Liver (tissue), 9 donors: ENCODE measurements around the gene FN1. TPM values are rescaled to one million over a fixed set of nuclear protein-coding genes. Genes with fewer than 3 reads are reported as not detected.

Source experiments
- DNase-seq: peaks from one replicate; pipeline ENCODE4 v3.0.0-alpha.2; 2017; ENCODE audit warnings: low spot score
- H3K27ac ChIP-seq, 2 donors: one replicate each; pipeline ENCODE4 v1.7.0; 2013; ENCODE audit warnings: inconsistent platforms in 2 of 2, low read length in 2 of 2, control low read depth in 1 of 2, low read depth in 1 of 2, mild to moderate bottlenecking in 1 of 2
- H3K27me3 ChIP-seq, 4 donors: one replicate each; pipeline versions ENCODE4 v1.6.1 to v1.7.0; 2013; ENCODE audit warnings: low read length in 3 of 4, inconsistent platforms in 1 of 4, mild to moderate bottlenecking in 1 of 4, moderate library complexity in 1 of 4; ENCODE audit not compliant: control insufficient read depth in 4 of 4, insufficient read depth in 4 of 4
- H3K36me3 ChIP-seq, 4 donors: one replicate each; pipeline versions ENCODE4 v1.6.1 to v1.7.0; 2013; ENCODE audit warnings: low read length in 3 of 4, mild to moderate bottlenecking in 3 of 4, low read depth in 1 of 4, moderate library complexity in 1 of 4; ENCODE audit not compliant: control insufficient read depth in 4 of 4, insufficient read depth in 3 of 4
- H3K4me1 ChIP-seq, 4 donors: one replicate each; pipeline versions ENCODE4 v1.6.1 to v1.7.0; 2013; ENCODE audit warnings: low read length in 3 of 4, mild to moderate bottlenecking in 3 of 4, moderate library complexity in 1 of 4; ENCODE audit not compliant: control insufficient read depth in 4 of 4, insufficient read depth in 4 of 4
- H3K4me3 ChIP-seq, 3 donors: one replicate each; pipeline versions ENCODE4 v1.6.1 to v1.7.0; 2013; ENCODE audit warnings: low read length in 3 of 3, control low read depth in 1 of 3, low read depth in 1 of 3, mild to moderate bottlenecking in 1 of 3
- H3K9ac ChIP-seq, 2 donors: one replicate each; pipeline ENCODE4 v1.7.0; 2013; ENCODE audit warnings: low read length in 2 of 2, mild to moderate bottlenecking in 2 of 2, moderate library complexity in 2 of 2, control low read depth in 1 of 2, low read depth in 1 of 2
- H3K9me3 ChIP-seq, 4 donors: one replicate each; pipeline versions ENCODE4 v1.6.1 to v1.7.0; 2013; ENCODE audit warnings: low read length in 3 of 4; ENCODE audit not compliant: control insufficient read depth in 4 of 4
- ATF3 ChIP-seq: IDR thresholded peaks from 2 replicates; pipeline ENCODE4 v1.6.1; 2016; ENCODE audit warnings: antibody characterized with exemption
- EGR1 ChIP-seq, 2 donors: IDR thresholded peaks; 2 replicates each; pipeline ENCODE4 v1.6.1; 2016 to 2018; ENCODE audit warnings: antibody characterized with exemption in 2 of 2, low read depth in 2 of 2
- FOXA1 ChIP-seq: IDR thresholded peaks from 2 replicates; pipeline ENCODE4 v1.6.1; 2016; ENCODE audit warnings: antibody characterized with exemption
- FOXA2 ChIP-seq: IDR thresholded peaks from 2 replicates; pipeline ENCODE4 v1.6.1; 2016; ENCODE audit warnings: antibody characterized with exemption
- HNF4A ChIP-seq, 2 donors: conservative IDR thresholded peaks; 2 replicates each; pipeline ENCODE4 v1.6.1; 2016; ENCODE audit warnings: antibody characterized with exemption in 2 of 2, mild to moderate bottlenecking in 2 of 2
- HNF4G ChIP-seq: IDR thresholded peaks from 2 replicates; pipeline ENCODE4 v1.6.1; 2016; ENCODE audit warnings: antibody characterized with exemption
- MAX ChIP-seq: IDR thresholded peaks from 2 replicates; pipeline ENCODE4 v1.6.1; 2016; ENCODE audit warnings: antibody characterized with exemption
- NR2F2 ChIP-seq: IDR thresholded peaks from 2 replicates; pipeline ENCODE4 v1.6.1; 2016; ENCODE audit warnings: antibody characterized with exemption
- RAD21 ChIP-seq, 2 donors: IDR thresholded peaks; 2 replicates each; pipeline ENCODE4 v1.6.1; 2016; ENCODE audit warnings: antibody characterized with exemption in 2 of 2, mild to moderate bottlenecking in 2 of 2
- REST ChIP-seq: IDR thresholded peaks from 2 replicates; pipeline ENCODE4 v1.6.1; 2016; ENCODE audit warnings: antibody characterized with exemption, mild to moderate bottlenecking
- RXRA ChIP-seq, 2 donors: IDR thresholded peaks; 2 replicates each; pipeline ENCODE4 v1.6.1; 2017 to 2018; ENCODE audit warnings: antibody characterized with exemption in 2 of 2, mild to moderate bottlenecking in 1 of 2
- SP1 ChIP-seq: IDR thresholded peaks from 2 replicates; pipeline ENCODE4 v1.6.1; 2018; ENCODE audit warnings: antibody characterized with exemption, mild to moderate bottlenecking
- TAF1 ChIP-seq: conservative IDR thresholded peaks from 2 replicates; pipeline ENCODE4 v1.6.1; 2016; ENCODE audit warnings: antibody characterized with exemption, mild to moderate bottlenecking
- WGBS: extraction: QIAGEN DNeasy Blood & Tissue Kit; methylation state at CpG from one replicate; pipeline ENCODE4 v1.1.7; 2013; 5-methylcytosine and 5-hydroxymethylcytosine counted together
- polyA plus RNA-seq, 2 donors: library from polyadenylated mRNA; stranded (reverse) in 1 of 2; unstranded in 1 of 2; fragments of 200-250 nt in 1 of 2; fragments of >200 nt in 1 of 2; fragmentation: Nextera tagmentation in 1 of 2; extraction: Ambion mirVana in 1 of 2; gene quantifications; one replicate each; pipeline versions ENCODE4 v1.2.1 to v1.2.3, GENCODE V29; 2013 to 2015
- total RNA-seq, 2 donors: library from RNA; depleted of rRNA; stranded (reverse); fragments of >200 nt; gene quantifications; one replicate each; pipeline ENCODE4 v1.2.3, GENCODE V29; 2014
- TF ChIP-seq, protein P1 (sequence below): IDR thresholded peaks from 2 replicates; pipeline ENCODE4 v1.6.1; 2016; ENCODE audit warnings: antibody characterized with exemption
- donor health status: healthy.
- donor health status: healthy.
- donor health status: healthy.
- donor health status: healthy.
- donor health status: healthy.

FN1 gene
- total and polyA plus RNA-seq, 4 donors: 545 to 1,402 (median 837) TPM

DNA sequence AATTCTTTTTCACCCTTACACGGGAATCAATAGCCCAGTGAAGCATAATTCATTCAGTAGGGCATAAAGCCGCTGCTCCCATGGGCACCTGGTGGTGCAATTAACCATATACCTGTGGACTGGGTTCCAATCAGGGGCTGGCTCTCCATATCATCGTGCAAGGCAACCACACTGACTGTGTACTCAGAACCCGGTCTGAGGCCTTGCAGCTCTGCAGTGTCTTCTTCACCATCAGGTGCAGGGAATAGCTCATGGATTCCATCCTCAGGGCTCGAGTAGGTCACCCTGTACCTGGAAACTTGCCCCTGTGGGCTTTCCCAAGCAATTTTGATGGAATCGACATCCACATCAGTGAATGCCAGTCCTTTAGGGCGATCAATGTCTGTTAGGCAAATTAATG is 55.2 kb downstream of the FN1 start (continued):
- TF ChIP-seq FOXA1 (no peak), HNF4G (no peak), EGR1 (IDR thresholded peaks at IDR 0.05; ENCODE audit: low read depth in 2 of 2) (no peak)
- TF ChIP-seq, protein P1, sequence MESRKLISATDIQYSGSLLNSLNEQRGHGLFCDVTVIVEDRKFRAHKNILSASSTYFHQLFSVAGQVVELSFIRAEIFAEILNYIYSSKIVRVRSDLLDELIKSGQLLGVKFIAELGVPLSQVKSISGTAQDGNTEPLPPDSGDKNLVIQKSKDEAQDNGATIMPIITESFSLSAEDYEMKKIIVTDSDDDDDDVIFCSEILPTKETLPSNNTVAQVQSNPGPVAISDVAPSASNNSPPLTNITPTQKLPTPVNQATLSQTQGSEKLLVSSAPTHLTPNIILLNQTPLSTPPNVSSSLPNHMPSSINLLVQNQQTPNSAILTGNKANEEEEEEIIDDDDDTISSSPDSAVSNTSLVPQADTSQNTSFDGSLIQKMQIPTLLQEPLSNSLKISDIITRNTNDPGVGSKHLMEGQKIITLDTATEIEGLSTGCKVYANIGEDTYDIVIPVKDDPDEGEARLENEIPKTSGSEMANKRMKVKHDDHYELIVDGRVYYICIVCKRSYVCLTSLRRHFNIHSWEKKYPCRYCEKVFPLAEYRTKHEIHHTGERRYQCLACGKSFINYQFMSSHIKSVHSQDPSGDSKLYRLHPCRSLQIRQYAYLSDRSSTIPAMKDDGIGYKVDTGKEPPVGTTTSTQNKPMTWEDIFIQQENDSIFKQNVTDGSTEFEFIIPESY: no peak

DNA sequence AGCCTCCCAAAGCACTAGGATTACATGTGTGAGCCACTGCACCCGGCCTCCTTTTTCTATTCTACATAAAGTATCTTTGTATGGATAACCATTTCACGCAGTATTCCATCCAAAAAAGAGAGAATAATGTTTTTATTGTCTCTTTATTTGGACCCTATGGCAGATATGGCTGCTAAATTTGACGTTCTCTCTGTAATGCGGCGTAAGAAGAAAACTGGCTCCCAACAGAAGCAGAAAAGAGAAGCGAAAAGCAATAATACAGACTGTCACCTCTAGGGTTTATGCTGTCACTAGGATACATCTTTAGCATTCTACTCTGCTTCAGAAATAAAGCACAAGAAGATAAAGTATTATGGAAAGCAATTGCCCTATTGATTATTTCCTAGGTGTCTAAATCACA is 55.9 kb downstream of the FN1 start:
- H3K9ac ChIP-seq: no peak overlapping the region
- TF ChIP-seq FOXA2 (no peak), HNF4G (no peak), REST (no peak), NR2F2 (no peak), MAX (no peak), ATF3 (no peak), RXRA (IDR thresholded peaks at IDR 0.05) (no peak), SP1 (no peak), HNF4A (conservative IDR thresholded peaks at IDR 0.05) (no peak), TAF1 (no peak), RAD21 (IDR thresholded peaks at IDR 0.05) (no peak)
- TF ChIP-seq, protein P1: no peak
- H3K9me3 ChIP-seq: no peaks in the 10 kb centered on the region
- DNase-seq: no peak
- H3K36me3 ChIP-seq: peaks cover 30 to 96% (median 92%) of the 10 kb centered on the region in 4 donors
- H3K4me1 ChIP-seq: no peaks in the 10 kb centered on the region
- no peaks in the 10 kb centered on the region for H3K27me3 ChIP-seq
- no peak overlapping the region for H3K4me3 ChIP-seq
- 95% methylated on average over 6 of the region's 6 CpGs for WGBS
- no peak overlapping the region for H3K27ac ChIP-seq

GRCh38 chr2:215379039-215379438 is 56.8 kb downstream of the FN1 start:
- Histone ChIP-seq H3K4me3 (no peak overlapping the region), H3K4me1 (no peaks in the 10 kb centered on the region), H3K27ac (no peak overlapping the region), H3K9ac (no peak overlapping the region), H3K36me3 (peaks cover 28 to 97% (median 92%) of the 10 kb centered on the region in 4 donors), H3K9me3 (no peaks in the 10 kb centered on the region), H3K27me3 (no peaks in the 10 kb centered on the region)
- 89% methylated on average over 7 of the region's 7 CpGs for WGBS
- no peak for DNase-seq
- TF ChIP-seq RXRA (IDR thresholded peaks at IDR 0.05): no peak
